RWPE2 (cell line): ENCODE data around the gene ZC3H15.
"Not testable (repeated sequence)": the region's sequence is repeated elsewhere in the genome, so short reads cannot be mapped to it uniquely, and the experiment has no call there.

Experiments
- ATAC-seq: fragments of 200-7000 bp; cut with Tn5 transposase; 3 replicates; pipeline ENCODE4 v1.9.1; 2021; ENCODE audit warnings: low read depth
- DNase-seq: peaks from one replicate; pipeline ENCODE4 v3.0.0-alpha.2; 2020; ENCODE audit warnings: low spot score
- H3K27ac ChIP-seq: fragments of 450-650 bp; 2 replicates; pipeline ENCODE4 v1.5.1; 2017; ENCODE audit warnings: mild to moderate bottlenecking; ENCODE audit not compliant: poor library complexity, severe bottlenecking
- H3K27me3 ChIP-seq: fragments of 250-450 bp; sonication (Bioruptor Pico); 2 replicates; pipeline ENCODE4 v1.5.1; 2021; ENCODE audit warnings: mild to moderate bottlenecking, moderate library complexity; ENCODE audit not compliant: insufficient read depth, poor library complexity, severe bottlenecking
- H3K36me3 ChIP-seq: fragments of 250-450 bp; sonication (Bioruptor Pico); 2 replicates; pipeline ENCODE4 v1.5.1; 2020; ENCODE audit warnings: low read depth, mild to moderate bottlenecking, moderate library complexity
- H3K4me1 ChIP-seq: fragments of 250-450 bp; sonication (Bioruptor Pico); 2 replicates; pipeline ENCODE4 v1.5.1; 2021; ENCODE audit warnings: mild to moderate bottlenecking, moderate library complexity; ENCODE audit not compliant: insufficient read depth, poor library complexity, severe bottlenecking
- H3K4me3 ChIP-seq: fragments of 250-450 bp; sonication (Bioruptor Pico); 2 replicates; pipeline ENCODE4 v1.5.1; 2021; ENCODE audit warnings: mild to moderate bottlenecking, moderate library complexity; ENCODE audit not compliant: severe bottlenecking
- H3K9me3 ChIP-seq: fragments of 250-450 bp; sonication (Bioruptor Pico); 2 replicates; pipeline ENCODE4 v1.5.1; 2021; ENCODE audit warnings: mild to moderate bottlenecking, moderate library complexity; ENCODE audit not compliant: severe bottlenecking
- CTCF ChIP-seq: fragments of 450-650 bp; IDR thresholded peaks from one replicate; pipeline ENCODE4 v1.5.1; 2017; ENCODE audit warnings: mild to moderate bottlenecking, moderate library complexity; ENCODE audit not compliant: poor library complexity, severe bottlenecking

Gene ZC3H15

GRCh38 chr2:186459009-186459408, 27.1 kb upstream of the ZC3H15 start:
- peak; percentile 46 for TF ChIP-seq CTCF
- H3K9me3 ChIP-seq: no peaks in the 10 kb centered on the region
- H3K27ac ChIP-seq: no peak overlapping the region
- H3K4me3 ChIP-seq: no peak overlapping the region
- DNase-seq (no peak), ATAC-seq (no peak)
- H3K27me3 ChIP-seq: no peaks in the 10 kb centered on the region
- no peaks in the 10 kb centered on the region for H3K36me3 ChIP-seq
- no peaks in the 10 kb centered on the region for H3K4me1 ChIP-seq

- Histone ChIP-seq H3K27me3 (no peaks in the 10 kb centered on the region), H3K36me3 (no peaks in the 10 kb centered on the region), H3K9me3 (no peaks in the 10 kb centered on the region), H3K4me3 (no peak overlapping the region), H3K27ac (no peak overlapping the region), H3K4me1 (no peaks in the 10 kb centered on the region)
- no peak for DNase-seq
- TF ChIP-seq CTCF: peak; percentile 44
- no peak for ATAC-seq
These were observed 25.6 kb upstream of the ZC3H15 start for GRCh38 chr2:186460465-186460864.

- H3K36me3 ChIP-seq: no peaks in the 10 kb centered on the region
- ATAC-seq (no peak), DNase-seq (no peak)
- no peaks in the 10 kb centered on the region for H3K4me1 ChIP-seq
- H3K4me3 ChIP-seq: no peak overlapping the region
- no peaks in the 10 kb centered on the region for H3K27me3 ChIP-seq
- TF ChIP-seq CTCF: no peak
- H3K9me3 ChIP-seq: no peaks in the 10 kb centered on the region
- no peak overlapping the region for H3K27ac ChIP-seq
These were observed 19.3 kb upstream of the ZC3H15 start for GRCh38 chr2:186466743-186467142.

GRCh38 chr2:186467421-186467820, 18.6 kb upstream of the ZC3H15 start:
- Histone ChIP-seq H3K9me3 (no peaks in the 10 kb centered on the region), H3K36me3 (no peaks in the 10 kb centered on the region), H3K4me1 (no peaks in the 10 kb centered on the region), H3K27ac (no peak overlapping the region), H3K4me3 (no peak overlapping the region), H3K27me3 (no peaks in the 10 kb centered on the region)
- DNase-seq: no peak
- no peak for ATAC-seq
- TF ChIP-seq CTCF: no peak

GRCh38 chr2:186472722-186473493, 13.2 kb upstream of the ZC3H15 start:
- ATAC-seq, H3K27ac ChIP-seq: not testable (repeated sequence)

GRCh38 chr2:186474239-186474638, 11.8 kb upstream of the ZC3H15 start:
- ATAC-seq, H3K36me3 ChIP-seq, H3K4me1 ChIP-seq, DNase-seq, H3K4me3 ChIP-seq, H3K9me3 ChIP-seq, H3K27ac ChIP-seq, H3K27me3 ChIP-seq: not testable (repeated sequence)

More at GRCh38 chr2:186472722-186473493, 13.2 kb upstream of the ZC3H15 start:
- H3K36me3 ChIP-seq, H3K4me1 ChIP-seq, H3K27me3 ChIP-seq, H3K4me3 ChIP-seq, DNase-seq, H3K9me3 ChIP-seq: not testable (repeated sequence)
